Measurements from ENCODE around the gene PRPF19. TPM values are rescaled to one million over a fixed set of nuclear protein-coding genes. Genes with fewer than 3 reads are reported as not detected.

Gene PRPF19
- 234 TPM for polyA plus RNA-seq (2012; ENCODE audit: insufficient read depth, insufficient read length)

GRCh38 chr11:60906132-60906972 lies at the start of gene PRPF19:
Gene PRPF19 (minus strand): TSS chr11:60906585. CDS start chr11:60906382, 203 bp downstream.
- peak within 1 kb of the TSS; percentile 95 for H3K4me3 ChIP-seq (ENCODE audit: low read length)
- DNase-seq (ENCODE audit: low read depth, low spot score), result peak; percentile 97

- H3K4me3 ChIP-seq (ENCODE audit: low read length), result no peak overlapping the region
- no peak for DNase-seq (ENCODE audit: low read depth, low spot score)
Observed at GRCh38 chr11:60955571-60955970, 49.2 kb upstream of the PRPF19 start.

GRCh38 chr11:60954421-60954820 lies 48.0 kb upstream of the PRPF19 start:
- DNase-seq (ENCODE audit: low read depth, low spot score), result no peak
- no peak overlapping the region for H3K4me3 ChIP-seq (ENCODE audit: low read length)

- DNase-seq (ENCODE audit: low read depth, low spot score), result no peak
- H3K4me3 ChIP-seq (ENCODE audit: low read length), result no peak overlapping the region
Observed at GRCh38 chr11:60953781-60954180, 47.4 kb upstream of the PRPF19 start.

GRCh38 chr11:60952742-60953170 lies 46.4 kb upstream of the PRPF19 start:
- DNase-seq (ENCODE audit: low read depth, low spot score), result no peak

GRCh38 chr11:60951904-60952741 lies 45.7 kb upstream of the PRPF19 start, which contains the start of gene SLC15A3:
Gene SLC15A3 (minus strand): TSS chr11:60952176. CDS start chr11:60951551, 625 bp downstream.
- DNase-seq (ENCODE audit: low read depth, low spot score), result no peak
- no peak within 1 kb of the TSS for H3K4me3 ChIP-seq (ENCODE audit: low read length)

More at GRCh38 chr11:60952742-60953170, 46.4 kb upstream of the PRPF19 start:
- H3K4me3 ChIP-seq (ENCODE audit: low read length), result no peak overlapping the region

GRCh38 chr11:60951606-60951903 lies 45.2 kb upstream of the PRPF19 start:
- DNase-seq (ENCODE audit: low read depth, low spot score), result no peak
- H3K4me3 ChIP-seq (ENCODE audit: low read length), result no peak overlapping the region

- DNase-seq (ENCODE audit: low read depth, low spot score), result no peak
- H3K4me3 ChIP-seq (ENCODE audit: low read length), result no peak overlapping the region
Observed at GRCh38 chr11:60950933-60951605, 44.7 kb upstream of the PRPF19 start.

GRCh38 chr11:60950024-60950423 lies 43.6 kb upstream of the PRPF19 start:
- H3K4me3 ChIP-seq (ENCODE audit: low read length), result no peak overlapping the region
- DNase-seq (ENCODE audit: low read depth, low spot score), result no peak

- H3K4me3 ChIP-seq (ENCODE audit: low read length), result no peak overlapping the region
- no peak for DNase-seq (ENCODE audit: low read depth, low spot score)
Observed at GRCh38 chr11:60948250-60948649, 41.9 kb upstream of the PRPF19 start.

GRCh38 chr11:60947700-60948099 lies 41.3 kb upstream of the PRPF19 start:
- H3K4me3 ChIP-seq (ENCODE audit: low read length), result no peak overlapping the region
- DNase-seq (ENCODE audit: low read depth, low spot score), result no peak

GRCh38 chr11:60946601-60947264 lies 40.3 kb upstream of the PRPF19 start:
- H3K4me3 ChIP-seq (ENCODE audit: low read length), result no peak overlapping the region
- no peak for DNase-seq (ENCODE audit: low read depth, low spot score)

- DNase-seq (ENCODE audit: low read depth, low spot score), result no peak
- H3K4me3 ChIP-seq (ENCODE audit: low read length), result no peak overlapping the region
Observed at GRCh38 chr11:60945295-60945667, 38.9 kb upstream of the PRPF19 start.

- no peak overlapping the region for H3K4me3 ChIP-seq (ENCODE audit: low read length)
- DNase-seq (ENCODE audit: low read depth, low spot score), result peak; percentile 28
Observed at GRCh38 chr11:60944490-60945294, 38.3 kb upstream of the PRPF19 start.

GRCh38 chr11:60942970-60943565 lies 36.7 kb upstream of the PRPF19 start:
- no peak for DNase-seq (ENCODE audit: low read depth, low spot score)
- no peak overlapping the region for H3K4me3 ChIP-seq (ENCODE audit: low read length)

GRCh38 chr11:60942219-60942618 lies 35.8 kb upstream of the PRPF19 start:
- no peak overlapping the region for H3K4me3 ChIP-seq (ENCODE audit: low read length)
- no peak for DNase-seq (ENCODE audit: low read depth, low spot score)

GRCh38 chr11:60941371-60942119 lies 35.2 kb upstream of the PRPF19 start:
- no peak for DNase-seq (ENCODE audit: low read depth, low spot score)

More at GRCh38 chr11:60941371-60942119, 35.2 kb upstream of the PRPF19 start:
- H3K4me3 ChIP-seq (ENCODE audit: low read length), result no peak overlapping the region

All from Jurkat, Clone E6-1 (cell line).